Lung (tissue), 12 donors: ENCODE data around the gene CIAO3. TPM values are rescaled to one million over a fixed set of nuclear protein-coding genes. Genes with fewer than 3 reads are reported as not detected.
"Not testable (repeated sequence)": the region's sequence is repeated elsewhere in the genome, so short reads cannot be mapped to it uniquely, and the experiment has no call there.

Experiments used
- ATAC-seq: fragments of 200-7000 bp; cut with Tn5 transposase; one replicate; pipeline ENCODE4 v1.9.1; 2020; ENCODE audit warnings: moderate number of reproducible peaks; ENCODE audit not compliant: insufficient read depth, low FRiP score
- DNase-seq, 3 donors: peaks; one replicate each; pipeline ENCODE4 v3.0.0-alpha.2; 2013 to 2017
- H3K27ac ChIP-seq, 2 donors: one replicate each; pipeline ENCODE4 v1.5.1; 2013; ENCODE audit warnings: mild to moderate bottlenecking in 2 of 2, moderate library complexity in 2 of 2, control low read depth in 1 of 2, inconsistent platforms in 1 of 2, low read depth in 1 of 2, low read length in 1 of 2
- H3K27me3 ChIP-seq, 3 donors: one replicate each; pipeline ENCODE4 v1.5.1; 2013; ENCODE audit warnings: low read length in 2 of 3; ENCODE audit not compliant: control insufficient read depth in 3 of 3, insufficient read depth in 3 of 3
- H3K36me3 ChIP-seq, 4 donors: one replicate each; pipeline ENCODE4 v1.5.1; 2013; ENCODE audit warnings: low read length in 4 of 4, mild to moderate bottlenecking in 1 of 4, moderate library complexity in 1 of 4; ENCODE audit not compliant: control insufficient read depth in 4 of 4, insufficient read depth in 4 of 4
- H3K4me1 ChIP-seq, 5 donors: one replicate each; pipeline ENCODE4 v1.5.1; 2013; ENCODE audit warnings: low read length in 5 of 5, mild to moderate bottlenecking in 2 of 5, moderate library complexity in 1 of 5; ENCODE audit not compliant: control insufficient read depth in 5 of 5, insufficient read depth in 5 of 5
- H3K4me3 ChIP-seq: one replicate; pipeline ENCODE4 v1.5.1; 2013; ENCODE audit warnings: mild to moderate bottlenecking, control low read depth, moderate library complexity
- H3K9ac ChIP-seq, 2 donors: one replicate each; pipeline ENCODE4 v1.5.1; 2013; ENCODE audit warnings: low read length in 2 of 2, control low read depth in 1 of 2; ENCODE audit not compliant: insufficient read depth in 1 of 2
- H3K9me3 ChIP-seq, 4 donors: one replicate each; pipeline ENCODE4 v1.5.1; 2013; ENCODE audit warnings: low read length in 3 of 4, mild to moderate bottlenecking in 1 of 4, moderate library complexity in 1 of 4; ENCODE audit not compliant: control insufficient read depth in 4 of 4, insufficient read depth in 3 of 4
- WGBS, 2 donors: extraction: QIAGEN DNeasy Blood & Tissue Kit; methylation state at CpG; one replicate each; pipeline ENCODE4 v1.1.7; 2013; 5-methylcytosine and 5-hydroxymethylcytosine counted together
- polyA plus RNA-seq, 2 donors: library from polyadenylated mRNA; stranded (reverse); fragments of 200-250 nt; gene quantifications; one replicate each; pipeline ENCODE4 v1.2.1, GENCODE V29; 2013
- total RNA-seq, 2 donors: library from RNA; depleted of rRNA in 1 of 2; stranded (reverse); fragments of >200 nt in 1 of 2; gene quantifications; one replicate each; pipeline ENCODE4 v1.2.1, GENCODE V29; 2014 to 2021
- TF ChIP-seq, protein P1 (sequence below): IDR thresholded peaks from 2 replicates; pipeline ENCODE4 v1.5.1; 2012; ENCODE audit warnings: mild to moderate bottlenecking; ENCODE audit errors: control extremely low read depth, extremely low read depth
- donor health status: control.
- donor health status: control.
- donor health status: Bipolar disorder and iron deficiency.
- donor health status: healthy.
- donor health status: DM: yes; HTN: yes; CAD: no.

CIAO3 gene
- total and polyA plus RNA-seq, 4 donors = 21.0 to 40.6 (median 30.7) TPM

DNA sequence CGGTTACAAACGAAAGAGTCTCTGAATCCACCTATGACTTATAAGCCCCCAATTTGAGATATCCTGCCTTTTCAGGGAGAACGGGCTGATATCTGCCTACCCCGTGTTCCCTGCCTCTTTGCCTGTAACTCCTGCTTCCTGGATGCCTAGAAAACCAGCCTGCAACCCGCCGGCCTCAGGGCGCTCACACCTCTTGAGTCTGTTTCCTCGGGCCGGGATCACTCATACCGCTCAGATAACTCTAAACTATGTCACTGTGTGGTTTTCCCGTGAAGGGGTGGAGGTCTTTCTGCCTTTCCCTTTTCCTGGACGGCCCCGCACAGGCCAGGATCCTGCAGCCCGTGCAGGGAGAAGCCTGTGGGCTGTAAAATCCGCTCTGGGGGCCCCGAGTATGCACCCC is 37.0 kb upstream of the CIAO3 start:
- ATAC-seq (no peak), DNase-seq (no peak)
- H3K4me3 ChIP-seq = no peak overlapping the region
- 15 to 22% methylated on average over 16 of the region's 16 CpGs for WGBS, 2 donors
- no peak overlapping the region for H3K27ac ChIP-seq
- TF ChIP-seq, protein P1, sequence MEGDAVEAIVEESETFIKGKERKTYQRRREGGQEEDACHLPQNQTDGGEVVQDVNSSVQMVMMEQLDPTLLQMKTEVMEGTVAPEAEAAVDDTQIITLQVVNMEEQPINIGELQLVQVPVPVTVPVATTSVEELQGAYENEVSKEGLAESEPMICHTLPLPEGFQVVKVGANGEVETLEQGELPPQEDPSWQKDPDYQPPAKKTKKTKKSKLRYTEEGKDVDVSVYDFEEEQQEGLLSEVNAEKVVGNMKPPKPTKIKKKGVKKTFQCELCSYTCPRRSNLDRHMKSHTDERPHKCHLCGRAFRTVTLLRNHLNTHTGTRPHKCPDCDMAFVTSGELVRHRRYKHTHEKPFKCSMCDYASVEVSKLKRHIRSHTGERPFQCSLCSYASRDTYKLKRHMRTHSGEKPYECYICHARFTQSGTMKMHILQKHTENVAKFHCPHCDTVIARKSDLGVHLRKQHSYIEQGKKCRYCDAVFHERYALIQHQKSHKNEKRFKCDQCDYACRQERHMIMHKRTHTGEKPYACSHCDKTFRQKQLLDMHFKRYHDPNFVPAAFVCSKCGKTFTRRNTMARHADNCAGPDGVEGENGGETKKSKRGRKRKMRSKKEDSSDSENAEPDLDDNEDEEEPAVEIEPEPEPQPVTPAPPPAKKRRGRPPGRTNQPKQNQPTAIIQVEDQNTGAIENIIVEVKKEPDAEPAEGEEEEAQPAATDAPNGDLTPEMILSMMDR = no peak
- no peak overlapping the region for H3K9ac ChIP-seq
- peaks cover 0 to 2% (median 0%) of the 10 kb centered on the region in 4 donors for H3K9me3 ChIP-seq
- no peaks in the 10 kb centered on the region for H3K4me1 ChIP-seq
- H3K27me3 ChIP-seq = peaks cover 0 to 5% (median 0%) of the 10 kb centered on the region in 3 donors
- H3K36me3 ChIP-seq = no peaks in the 10 kb centered on the region

DNA sequence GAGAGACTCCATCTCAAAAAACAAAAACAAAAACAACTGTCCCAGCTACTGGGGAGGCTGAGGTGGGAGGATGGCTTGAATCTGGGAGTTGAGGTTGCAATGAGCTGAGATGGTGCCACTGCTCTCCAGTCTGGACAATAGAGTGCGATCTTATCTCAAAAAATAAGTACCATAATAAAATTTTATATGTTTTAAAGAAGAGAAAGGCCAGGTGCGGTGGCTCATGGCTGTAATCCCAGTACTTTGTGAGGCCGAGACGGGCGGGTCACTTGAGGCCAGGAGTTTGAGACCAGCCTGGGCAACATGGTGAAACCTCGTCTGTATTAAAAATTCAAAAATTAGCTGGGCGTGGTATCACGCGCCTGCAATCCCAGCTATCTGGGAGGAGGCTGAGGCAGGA is 36.0 kb upstream of the CIAO3 start:
- H3K36me3 ChIP-seq = no peaks in the 10 kb centered on the region
- TF ChIP-seq, protein P1 = no peak
- H3K9ac ChIP-seq = no peak overlapping the region
- DNase-seq = no peak
- H3K27ac ChIP-seq = no peak overlapping the region
- ATAC-seq = no peak
- H3K4me1 ChIP-seq = no peaks in the 10 kb centered on the region
- H3K9me3 ChIP-seq = peaks cover 0 to 2% (median 0%) of the 10 kb centered on the region in 4 donors
- H3K27me3 ChIP-seq = peaks cover 0 to 5% (median 0%) of the 10 kb centered on the region in 3 donors
- H3K4me3 ChIP-seq = no peak overlapping the region
- 91 to 93% methylated on average over 9 of the region's 9 CpGs for WGBS, 2 donors

DNA sequence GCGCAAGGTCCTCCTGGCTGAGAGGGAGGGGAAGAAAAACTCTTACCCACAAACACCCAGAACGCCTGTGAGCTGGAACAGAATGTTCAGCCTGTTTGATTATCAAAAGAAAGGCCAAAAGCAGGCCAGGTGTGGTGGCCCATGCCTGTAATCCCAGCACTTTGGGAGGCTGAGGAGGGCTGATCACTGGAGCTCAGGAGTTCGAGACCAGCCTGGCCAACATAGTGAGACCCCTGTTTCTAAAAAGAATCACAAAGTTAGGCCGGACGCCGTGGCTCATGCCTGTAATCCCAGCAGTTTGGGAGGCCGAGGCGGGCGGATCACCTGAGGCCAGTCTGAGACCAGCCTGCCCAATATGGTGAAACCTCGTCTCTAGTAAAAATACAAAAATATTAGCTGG is 35.5 kb upstream of the CIAO3 start:
- H3K27me3 ChIP-seq, H3K36me3 ChIP-seq, H3K27ac ChIP-seq, H3K4me3 ChIP-seq, H3K4me1 ChIP-seq, H3K9me3 ChIP-seq, H3K9ac ChIP-seq, DNase-seq, ATAC-seq: not testable (repeated sequence)
- WGBS, 2 donors = 91 to 94% methylated on average over 10 of the region's 10 CpGs

DNA sequence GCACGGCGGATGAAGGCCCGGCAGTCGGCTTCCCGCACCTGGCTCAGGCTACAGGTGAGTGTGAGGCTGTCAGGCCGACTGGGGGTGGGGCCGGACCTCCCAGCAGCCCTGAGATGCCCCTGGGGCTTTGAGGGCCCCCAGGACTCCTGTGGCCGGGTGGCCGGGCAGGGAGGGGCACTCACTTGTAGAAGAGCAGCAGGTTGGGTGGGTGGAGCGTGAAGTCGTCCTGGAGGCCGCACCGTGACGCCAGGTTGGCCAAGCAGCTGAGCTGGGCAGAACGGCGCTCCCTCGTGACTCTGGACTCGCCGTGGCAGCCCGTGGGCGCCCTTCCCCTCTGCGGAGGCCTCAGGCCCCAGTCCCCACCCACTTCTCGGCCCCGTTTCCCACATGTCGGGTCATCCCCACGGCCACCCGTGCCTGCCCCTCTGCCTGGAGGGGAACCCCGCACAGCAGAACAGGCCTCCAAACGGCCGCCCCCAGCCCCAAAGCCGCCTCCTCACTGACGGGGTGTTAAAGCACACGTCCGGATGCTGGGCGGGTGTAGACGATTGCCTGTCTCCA is 34.5 kb upstream of the CIAO3 start:
- Histone ChIP-seq H3K27ac (no peak overlapping the region), H3K27me3 (peaks cover 0 to 2% (median 0%) of the 10 kb centered on the region in 3 donors), H3K4me1 (no peaks in the 10 kb centered on the region), H3K9me3 (peaks cover 0 to 2% (median 0%) of the 10 kb centered on the region in 4 donors), H3K4me3 (no peak overlapping the region), H3K9ac (no peak overlapping the region), H3K36me3 (no peaks in the 10 kb centered on the region)
- ATAC-seq (no peak), DNase-seq (no peak)
- TF ChIP-seq, protein P1 = no peak
- 74 to 84% methylated on average over 36 of the region's 36 CpGs for WGBS, 2 donors
